Right lobe of liver (tissue), 4 donors: ENCODE results near the gene IL21R.

ENCODE experiments used
- POLR2A ChIP-seq: fragments of 450-650 bp; IDR thresholded peaks from one replicate; pipeline ENCODE4 v1.6.1; 2017; ENCODE audit warnings: antibody characterized with exemption, mild to moderate bottlenecking
- TF ChIP-seq, protein P1 (sequence below), 4 donors: fragments of 200-600 bp in 3 of 4; fragments of 450-650 bp in 1 of 4; IDR thresholded peaks; one replicate each; pipeline versions ENCODE4 v1.5.1 to v1.8.0; 2016 to 2022; ENCODE audit warnings: antibody characterized with exemption in 4 of 4, mild to moderate bottlenecking in 2 of 4
- donor health status: DM: no; HTN: no; CAD: no.
- donor health status: DM: no; HTN: no; CAD: no.
- donor health status: DM: no; HTN: yes; CAD: no.

GRCh38 chr16:27387724-27388123 is 14.2 kb upstream of the IL21R start:
- no peak for TF ChIP-seq POLR2A
- TF ChIP-seq, protein P1, sequence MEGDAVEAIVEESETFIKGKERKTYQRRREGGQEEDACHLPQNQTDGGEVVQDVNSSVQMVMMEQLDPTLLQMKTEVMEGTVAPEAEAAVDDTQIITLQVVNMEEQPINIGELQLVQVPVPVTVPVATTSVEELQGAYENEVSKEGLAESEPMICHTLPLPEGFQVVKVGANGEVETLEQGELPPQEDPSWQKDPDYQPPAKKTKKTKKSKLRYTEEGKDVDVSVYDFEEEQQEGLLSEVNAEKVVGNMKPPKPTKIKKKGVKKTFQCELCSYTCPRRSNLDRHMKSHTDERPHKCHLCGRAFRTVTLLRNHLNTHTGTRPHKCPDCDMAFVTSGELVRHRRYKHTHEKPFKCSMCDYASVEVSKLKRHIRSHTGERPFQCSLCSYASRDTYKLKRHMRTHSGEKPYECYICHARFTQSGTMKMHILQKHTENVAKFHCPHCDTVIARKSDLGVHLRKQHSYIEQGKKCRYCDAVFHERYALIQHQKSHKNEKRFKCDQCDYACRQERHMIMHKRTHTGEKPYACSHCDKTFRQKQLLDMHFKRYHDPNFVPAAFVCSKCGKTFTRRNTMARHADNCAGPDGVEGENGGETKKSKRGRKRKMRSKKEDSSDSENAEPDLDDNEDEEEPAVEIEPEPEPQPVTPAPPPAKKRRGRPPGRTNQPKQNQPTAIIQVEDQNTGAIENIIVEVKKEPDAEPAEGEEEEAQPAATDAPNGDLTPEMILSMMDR (IDR thresholded peaks at IDR 0.05): no peak
